ENCODE measurements around the gene CHEK2.
A peak's percentile ranks its signal among the peaks of the same experiment; 100 is the strongest.

DNA sequence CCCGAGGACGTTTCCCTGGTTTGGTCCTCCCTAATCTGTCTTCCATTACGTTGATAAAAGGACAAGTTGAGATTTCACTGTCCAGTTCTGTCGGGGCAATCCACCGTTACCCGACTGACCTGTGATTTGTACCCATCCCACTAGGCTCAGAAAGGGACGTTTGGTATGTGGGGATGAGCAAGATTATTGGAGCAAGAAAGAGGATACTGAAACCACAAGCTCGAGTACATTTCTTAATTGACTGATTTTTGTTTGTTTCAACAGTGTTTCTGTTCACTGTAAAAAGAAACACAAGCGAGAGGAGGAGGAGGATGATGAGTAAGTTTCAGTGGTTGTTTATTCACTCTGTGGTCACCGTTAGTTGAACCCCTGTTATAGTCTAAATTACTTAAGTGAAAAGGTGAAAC lies 31.8 kb upstream of the CHEK2 start:
- TF ChIP-seq, protein P1, sequence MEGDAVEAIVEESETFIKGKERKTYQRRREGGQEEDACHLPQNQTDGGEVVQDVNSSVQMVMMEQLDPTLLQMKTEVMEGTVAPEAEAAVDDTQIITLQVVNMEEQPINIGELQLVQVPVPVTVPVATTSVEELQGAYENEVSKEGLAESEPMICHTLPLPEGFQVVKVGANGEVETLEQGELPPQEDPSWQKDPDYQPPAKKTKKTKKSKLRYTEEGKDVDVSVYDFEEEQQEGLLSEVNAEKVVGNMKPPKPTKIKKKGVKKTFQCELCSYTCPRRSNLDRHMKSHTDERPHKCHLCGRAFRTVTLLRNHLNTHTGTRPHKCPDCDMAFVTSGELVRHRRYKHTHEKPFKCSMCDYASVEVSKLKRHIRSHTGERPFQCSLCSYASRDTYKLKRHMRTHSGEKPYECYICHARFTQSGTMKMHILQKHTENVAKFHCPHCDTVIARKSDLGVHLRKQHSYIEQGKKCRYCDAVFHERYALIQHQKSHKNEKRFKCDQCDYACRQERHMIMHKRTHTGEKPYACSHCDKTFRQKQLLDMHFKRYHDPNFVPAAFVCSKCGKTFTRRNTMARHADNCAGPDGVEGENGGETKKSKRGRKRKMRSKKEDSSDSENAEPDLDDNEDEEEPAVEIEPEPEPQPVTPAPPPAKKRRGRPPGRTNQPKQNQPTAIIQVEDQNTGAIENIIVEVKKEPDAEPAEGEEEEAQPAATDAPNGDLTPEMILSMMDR (IDR thresholded peaks at IDR 0.05 in 8 of 11, conservative IDR thresholded peaks at IDR 0.05 in 3 of 11) = no peak
- TF ChIP-seq POLR2A (IDR thresholded peaks at IDR 0.05) = no peak
- peak in 1 of 3 donors; percentile 1 for TF ChIP-seq POLR2AphosphoS5 (IDR thresholded peaks at IDR 0.05)

Data from spleen (tissue), 7 donors.